Gastroesophageal sphincter (tissue), 4 donors: ENCODE results near the gene KIF26B. TPM values are rescaled to one million over a fixed set of nuclear protein-coding genes. Genes with fewer than 3 reads are reported as not detected.

Source experiments
- ATAC-seq: fragments of 150-250 bp; one replicate; pipeline ENCODE4 v1.9.1; 2016; ENCODE audit warnings: mild to moderate bottlenecking, moderate library complexity
- H3K27ac ChIP-seq, 4 donors: fragments of 200-600 bp; sonication (generic) in 3 of 4; 1 replicate in 3 of 4; 2 replicates in 1 of 4; pipeline ENCODE4 v1.5.1; 2016 to 2019
- H3K27me3 ChIP-seq: fragments of 200-600 bp; sonication (generic); one replicate; pipeline ENCODE4 v1.5.1; 2019
- H3K36me3 ChIP-seq, 2 donors: fragments of 200-600 bp; sonication (generic); one replicate each; pipeline ENCODE4 v1.5.1; 2019; ENCODE audit warnings: control low read depth in 1 of 2
- H3K4me1 ChIP-seq, 3 donors: fragments of 200-600 bp; sonication (generic); 1 replicate in 2 of 3; 2 replicates in 1 of 3; pipeline ENCODE4 v1.5.1; 2016 to 2019; ENCODE audit warnings: control low read depth in 2 of 3
- H3K4me3 ChIP-seq, 2 donors: fragments of 200-600 bp; sonication (generic); one replicate each; pipeline ENCODE4 v1.5.1; 2019; ENCODE audit warnings: mild to moderate bottlenecking in 1 of 2, moderate library complexity in 1 of 2
- H3K9me3 ChIP-seq, 3 donors: fragments of 200-600 bp; sonication (generic); one replicate each; pipeline ENCODE4 v1.5.1; 2017 to 2019; ENCODE audit warnings: control low read depth in 2 of 3
- CTCF ChIP-seq, 4 experiments: fragments of 200-600 bp in 2 of 4; fragments of 450-650 bp in 2 of 4; sonication (generic) in 1 of 4; IDR thresholded peaks; one replicate each; pipeline ENCODE4 v1.5.1; 2017 to 2019; ENCODE audit warnings: antibody characterized with exemption in 4 of 4, mild to moderate bottlenecking in 2 of 4, moderate library complexity in 2 of 4
- EP300 ChIP-seq: sonication (generic); formaldehyde crosslinking; IDR thresholded peaks from one replicate; pipeline ENCODE4 v1.6.1; 2017; ENCODE audit warnings: antibody characterized with exemption, mild to moderate bottlenecking
- POLR2A ChIP-seq, 2 donors: fragments of 450-650 bp; IDR thresholded peaks; one replicate each; pipeline ENCODE4 v1.6.1; 2017; ENCODE audit warnings: antibody characterized with exemption in 2 of 2, mild to moderate bottlenecking in 2 of 2, moderate library complexity in 1 of 2
- POLR2AphosphoS5 ChIP-seq: sonication (generic); formaldehyde crosslinking; IDR thresholded peaks from one replicate; pipeline ENCODE4 v1.6.1; 2017; ENCODE audit warnings: antibody characterized with exemption
- WGBS, 2 donors: methylation state at CpG; one replicate each; pipeline ENCODE4 v1.1.5; 2018; ENCODE audit warnings: low coverage in 1 of 2; 5-methylcytosine and 5-hydroxymethylcytosine counted together
- total RNA-seq, 4 donors: library from RNA; depleted of rRNA; stranded (reverse); fragments of >200 nt; gene quantifications; one replicate each; pipeline ENCODE4 v1.1.0, GENCODE V29; 2016

Gene KIF26B
- total RNA-seq, 4 donors from 2014 or later: 0.62 to 1.9 (median 0.97) TPM

- Histone ChIP-seq H3K4me3 (no peak overlapping the region), H3K27ac (no peak overlapping the region), H3K9me3 (no peaks in the 10 kb centered on the region), H3K27me3 (peaks cover 4% of the 10 kb centered on the region), H3K36me3 (no peaks in the 10 kb centered on the region), H3K4me1 (no peaks in the 10 kb centered on the region)
- WGBS, 2 donors: 26 to 54% methylated on average over 4 to 6 of the region's 6 CpGs
- no peak for ATAC-seq
- no peak for TF ChIP-seq EP300
Observed at GRCh38 chr1:245441689-245442088, 286.9 kb downstream of the KIF26B start.

- H3K4me1 ChIP-seq: peaks cover 0 to 13% (median 0%) of the 10 kb centered on the region in 3 donors
- H3K36me3 ChIP-seq: no peaks in the 10 kb centered on the region
- no peaks in the 10 kb centered on the region for H3K27me3 ChIP-seq
- WGBS, 2 donors: 54 to 92% methylated on average over 4 to 9 of the region's 14 CpGs
- H3K9me3 ChIP-seq: no peaks in the 10 kb centered on the region
- H3K27ac ChIP-seq: no peak overlapping the region
- TF ChIP-seq POLR2AphosphoS5 (no peak), POLR2A (IDR thresholded peaks at IDR 0.05) (no peak), CTCF (IDR thresholded peaks at IDR 0.05) (no peak)
- no peak for ATAC-seq
- no peak overlapping the region for H3K4me3 ChIP-seq
Observed at GRCh38 chr1:245444147-245444828, 289.5 kb downstream of the KIF26B start.

GRCh38 chr1:245444945-245445344, 290.2 kb downstream of the KIF26B start:
- H3K27ac ChIP-seq: no peak overlapping the region
- H3K36me3 ChIP-seq: no peaks in the 10 kb centered on the region
- 60 to 66% methylated on average over 4 to 5 of the region's 5 CpGs for WGBS, 2 donors
- no peaks in the 10 kb centered on the region for H3K9me3 ChIP-seq
- H3K27me3 ChIP-seq: no peaks in the 10 kb centered on the region
- ATAC-seq: no peak
- H3K4me3 ChIP-seq: no peak overlapping the region
- peaks cover 0 to 17% (median 0%) of the 10 kb centered on the region in 3 donors for H3K4me1 ChIP-seq
- TF ChIP-seq POLR2A (IDR thresholded peaks at IDR 0.05): no peak
- TF ChIP-seq POLR2AphosphoS5: no peak
- TF ChIP-seq EP300: no peak
- no peak for TF ChIP-seq CTCF (IDR thresholded peaks at IDR 0.05)

GRCh38 chr1:245448531-245448930, 293.7 kb downstream of the KIF26B start:
- 78 to 83% methylated on average over 1 of the region's 1 CpG for WGBS, 2 donors
- Histone ChIP-seq H3K36me3 (no peaks in the 10 kb centered on the region), H3K27ac (peak overlapping the region in 1 of 4 donors; percentile 20), H3K4me3 (no peak overlapping the region), H3K9me3 (no peaks in the 10 kb centered on the region), H3K4me1 (peaks cover 0 to 17% (median 0%) of the 10 kb centered on the region in 3 donors), H3K27me3 (no peaks in the 10 kb centered on the region)
- no peak for ATAC-seq
- TF ChIP-seq POLR2A (IDR thresholded peaks at IDR 0.05): no peak
- TF ChIP-seq EP300: no peak
- no peak for TF ChIP-seq CTCF (IDR thresholded peaks at IDR 0.05)
- no peak for TF ChIP-seq POLR2AphosphoS5

- H3K4me1 ChIP-seq: peaks cover 0 to 17% (median 0%) of the 10 kb centered on the region in 3 donors
- H3K36me3 ChIP-seq: no peaks in the 10 kb centered on the region
- H3K4me3 ChIP-seq: no peak overlapping the region
- no peaks in the 10 kb centered on the region for H3K9me3 ChIP-seq
- ATAC-seq: no peak
- no peaks in the 10 kb centered on the region for H3K27me3 ChIP-seq
- no peak for TF ChIP-seq POLR2A (IDR thresholded peaks at IDR 0.05)
- peak; percentile 44 for TF ChIP-seq POLR2AphosphoS5
- peak overlapping the region in 1 of 4 donors; percentile 20 for H3K27ac ChIP-seq
- 22 to 24% methylated on average over 8 of the region's 8 CpGs for WGBS, 2 donors
Observed at GRCh38 chr1:245448975-245449431, 294.2 kb downstream of the KIF26B start.

GRCh38 chr1:245453541-245453940, 298.8 kb downstream of the KIF26B start:
- Histone ChIP-seq H3K9me3 (no peaks in the 10 kb centered on the region), H3K4me3 (no peak overlapping the region), H3K27ac (no peak overlapping the region), H3K27me3 (no peaks in the 10 kb centered on the region), H3K36me3 (no peaks in the 10 kb centered on the region), H3K4me1 (peaks cover 0 to 12% (median 0%) of the 10 kb centered on the region in 3 donors)
- WGBS, 2 donors: 70 to 90% methylated on average over 3 to 4 of the region's 4 CpGs
- TF ChIP-seq CTCF (IDR thresholded peaks at IDR 0.05) (no peak), EP300 (no peak), POLR2A (IDR thresholded peaks at IDR 0.05) (no peak), POLR2AphosphoS5 (no peak)
- ATAC-seq: no peak
